GM18511 (cell line): ENCODE data around the gene PTPRT.
"Not testable (repeated sequence)": the region's sequence is repeated elsewhere in the genome, so short reads cannot be mapped to it uniquely, and the experiment has no call there.

ENCODE experiments used
- ATAC-seq: cut with Tn5 transposase; IDR thresholded peaks from one replicate; pipeline ENCODE4 v1.9.1; 2021; ENCODE audit warnings: mild to moderate bottlenecking, moderate library complexity; ENCODE audit not compliant: unreplicated experiment

Gene PTPRT

DNA sequence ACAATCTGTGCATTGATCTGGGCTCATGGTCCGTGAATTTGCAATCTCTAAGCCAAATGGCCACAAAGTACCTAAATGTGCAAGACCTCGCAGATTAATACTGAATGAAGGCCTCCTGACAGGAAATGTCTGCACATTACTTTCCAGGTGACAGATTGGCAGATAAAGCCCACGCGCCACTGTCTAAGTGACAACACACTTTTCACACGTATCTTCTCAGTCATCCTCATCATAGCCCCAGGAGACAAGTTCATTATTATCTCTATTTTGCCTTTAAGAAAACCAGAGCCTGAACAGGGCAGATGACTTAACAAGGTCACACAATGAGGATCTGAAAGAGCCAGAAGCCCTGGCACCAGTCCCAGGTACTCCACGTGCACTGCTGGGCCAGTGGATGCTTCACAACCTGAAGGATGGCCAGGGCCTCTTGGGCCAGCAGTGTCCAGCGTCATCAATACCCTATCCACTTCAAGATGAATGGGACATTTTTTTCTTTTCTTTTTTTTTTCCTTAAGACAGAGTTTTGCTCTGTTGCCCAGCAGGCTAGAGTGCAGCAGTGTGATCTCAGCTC, 266.3 kb downstream of the PTPRT start:
- no peak for ATAC-seq

GRCh38 chr20:42920776-42921175, 268.9 kb downstream of the PTPRT start:
- no peak for ATAC-seq

DNA sequence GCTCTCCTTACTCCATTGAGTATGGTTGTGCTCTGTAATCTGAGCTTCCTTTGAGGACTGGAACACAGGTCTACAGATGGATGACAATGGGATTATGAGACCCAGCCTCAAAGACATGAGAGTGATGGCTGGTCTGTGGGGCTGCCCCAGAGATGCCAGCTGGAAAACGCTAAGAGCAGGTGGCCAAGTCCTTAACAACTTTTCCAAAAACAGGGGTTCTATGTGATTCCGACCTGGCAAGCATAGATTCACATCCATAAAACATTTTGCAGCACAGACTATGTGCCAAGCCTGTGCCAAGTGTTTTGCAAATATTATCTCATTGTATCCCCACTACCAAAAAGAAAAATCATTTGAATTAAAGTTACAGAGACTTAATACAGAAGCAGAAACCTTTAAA, 270.4 kb downstream of the PTPRT start:
- ATAC-seq: no peak

DNA sequence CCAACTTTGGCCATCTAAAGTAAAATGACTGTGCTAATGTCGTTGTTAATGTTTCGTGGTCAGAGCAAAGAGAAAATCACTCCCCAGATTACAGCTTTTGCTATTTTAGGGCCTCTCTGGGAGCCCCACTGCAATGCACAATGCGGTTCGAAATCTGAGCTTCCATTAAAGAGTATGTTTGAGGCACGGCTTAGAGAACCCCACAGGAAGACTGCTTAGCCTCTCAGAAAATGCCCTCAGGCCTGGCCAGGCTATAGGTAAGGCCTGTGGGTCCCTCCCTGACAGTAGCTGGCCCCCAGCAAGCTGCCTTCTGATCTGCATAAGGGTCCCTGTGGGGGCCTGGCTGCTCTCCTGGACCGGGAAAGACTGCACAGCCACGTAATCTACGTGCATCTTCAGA, 274.6 kb downstream of the PTPRT start:
- no peak for ATAC-seq

- ATAC-seq: no peak
Observed at GRCh38 chr20:42914302-42914701, 275.4 kb downstream of the PTPRT start.

DNA sequence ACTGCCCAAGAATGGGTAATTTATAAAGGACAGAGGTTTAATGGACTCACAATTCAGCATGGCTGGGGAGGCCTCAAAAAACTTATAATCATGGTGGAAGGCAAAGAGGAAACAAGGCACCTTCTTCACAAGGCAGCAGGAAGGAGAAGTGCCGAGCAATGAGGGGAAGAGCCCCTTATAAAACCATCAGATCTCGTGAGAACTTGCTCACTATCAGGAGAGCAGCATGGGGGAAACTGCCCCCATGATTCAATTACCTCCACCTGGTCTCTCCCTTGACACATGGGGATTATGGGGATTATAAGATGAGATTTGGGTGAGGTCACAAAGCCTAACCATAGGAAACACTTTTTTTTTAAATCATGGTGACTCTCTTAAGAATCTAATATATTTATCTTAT, 278.9 kb downstream of the PTPRT start:
- not testable (repeated sequence) for ATAC-seq

DNA sequence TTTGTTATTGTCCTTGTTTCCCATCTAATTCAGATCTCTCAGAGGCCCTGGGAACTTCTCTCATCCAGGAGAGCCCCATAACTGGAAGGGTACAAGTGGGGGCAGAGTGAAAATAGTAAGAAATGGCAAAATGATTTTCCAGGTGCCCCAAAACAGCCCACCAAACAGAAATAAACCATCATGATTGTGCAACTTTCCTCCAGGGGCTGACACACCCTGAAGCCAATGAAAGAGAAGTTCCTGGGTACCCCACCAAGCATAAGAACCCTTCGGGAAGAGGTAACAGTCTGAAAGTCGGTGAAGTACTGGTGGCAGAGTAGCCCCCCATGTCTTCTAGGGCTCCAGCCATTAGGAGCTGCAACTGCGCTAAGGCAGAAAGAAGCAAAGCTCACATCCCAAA, 282.0 kb downstream of the PTPRT start:
- no peak for ATAC-seq

DNA sequence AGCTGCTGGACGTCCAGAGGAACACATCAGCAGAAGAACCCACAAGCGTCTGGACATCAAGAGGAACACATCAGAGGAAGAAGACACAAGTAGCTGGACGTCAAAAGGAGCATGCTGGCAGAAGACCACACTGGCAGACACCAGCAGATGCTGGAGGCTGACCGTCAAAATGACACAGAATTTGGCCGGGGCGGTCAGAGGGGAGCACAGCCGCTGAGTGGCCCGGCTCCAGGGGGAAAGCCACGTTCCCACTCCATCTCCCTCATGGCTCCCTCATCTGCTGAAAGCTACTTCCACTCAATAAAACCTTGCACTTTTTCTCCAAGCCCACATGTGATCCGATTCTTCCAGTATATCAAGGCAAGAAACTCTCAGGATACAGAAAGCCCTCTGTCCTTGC, 283.6 kb downstream of the PTPRT start:
- no peak for ATAC-seq

GRCh38 chr20:42902509-42902908, 287.2 kb downstream of the PTPRT start:
- ATAC-seq: no peak

GRCh38 chr20:42901689-42902440, 287.8 kb downstream of the PTPRT start:
- ATAC-seq: no peak

- ATAC-seq: not testable (repeated sequence)
Observed at GRCh38 chr20:42900764-42901163, 288.9 kb downstream of the PTPRT start.

GRCh38 chr20:42895020-42895419, 294.7 kb downstream of the PTPRT start:
- ATAC-seq: no peak

DNA sequence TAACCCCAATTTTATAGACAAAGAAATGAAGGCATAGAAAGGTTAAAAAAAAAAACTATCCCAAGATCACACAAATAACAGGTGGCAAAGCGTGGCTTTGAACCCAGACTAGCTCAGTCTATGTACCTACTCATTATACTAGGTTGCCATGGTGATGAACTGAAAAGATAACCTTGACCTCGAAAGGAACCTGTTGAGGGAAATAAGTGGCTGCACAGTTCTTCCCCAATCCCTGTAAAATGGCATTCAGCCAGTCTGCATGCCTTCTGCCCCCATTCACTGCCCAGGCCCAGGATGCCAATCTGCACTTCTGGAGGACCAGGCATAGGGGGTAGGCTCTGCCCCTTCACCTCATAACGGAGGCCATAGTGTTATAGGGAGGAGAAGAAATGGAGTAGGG, 295.2 kb downstream of the PTPRT start:
- no peak for ATAC-seq

GRCh38 chr20:42889517-42889916, 300.2 kb downstream of the PTPRT start:
- no peak for ATAC-seq

DNA sequence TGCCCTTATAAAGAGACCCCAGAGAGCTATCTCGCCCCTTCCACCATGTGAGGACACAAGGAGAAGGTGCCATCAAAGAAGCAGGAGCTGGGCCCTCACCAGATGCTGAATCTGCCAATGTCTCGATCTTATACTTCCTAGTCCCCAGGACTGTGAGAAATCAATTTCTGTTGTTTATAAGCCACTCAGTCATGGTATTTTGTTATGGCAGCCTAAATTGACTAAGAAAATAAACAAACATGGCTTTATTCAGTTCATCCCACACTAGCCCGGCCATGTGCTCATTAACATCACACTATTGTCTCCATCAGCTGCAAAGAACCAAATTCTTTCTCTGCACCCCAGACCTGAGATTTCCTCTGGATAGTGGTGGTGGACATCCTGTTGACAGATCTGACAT, 302.4 kb downstream of the PTPRT start:
- no peak for ATAC-seq

DNA sequence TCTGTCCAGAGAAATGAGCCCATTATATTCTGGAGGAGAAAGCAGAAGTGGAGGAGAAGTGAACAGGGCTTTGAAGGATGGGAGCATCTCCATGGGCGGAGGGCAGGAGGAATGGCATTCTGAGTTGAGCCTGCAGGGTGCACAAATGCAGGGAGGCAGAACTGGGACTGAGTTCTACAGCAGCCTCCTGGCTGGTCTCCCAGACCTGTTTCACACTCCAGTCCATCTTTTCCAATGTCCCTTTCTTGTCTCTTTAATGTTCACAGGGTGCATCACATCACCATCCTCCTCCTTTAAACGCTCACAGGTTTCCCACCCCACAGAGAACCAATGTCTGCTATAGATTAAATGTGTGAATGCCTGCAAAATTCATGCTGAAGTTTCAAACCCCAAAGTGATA, 302.9 kb downstream of the PTPRT start:
- ATAC-seq: no peak

DNA sequence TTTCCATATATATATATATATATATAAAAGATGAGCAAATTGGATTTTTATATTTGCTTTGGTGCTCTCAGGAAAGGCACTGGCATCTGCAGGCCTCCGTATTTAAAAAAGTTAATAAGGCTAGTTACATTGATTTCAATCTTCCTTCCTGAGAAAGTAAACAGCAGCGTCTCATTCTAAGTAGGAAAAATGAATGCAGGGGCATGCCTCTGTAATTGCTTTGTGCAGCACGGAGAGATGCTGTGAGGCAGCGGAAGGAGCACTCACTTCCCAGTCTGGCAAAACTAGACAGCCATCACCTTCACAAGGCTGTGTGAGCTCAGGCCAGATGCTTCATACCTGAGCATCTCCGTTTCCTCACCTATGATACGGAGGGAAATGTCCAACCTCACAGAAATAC, 303.7 kb downstream of the PTPRT start:
- no peak for ATAC-seq

GRCh38 chr20:42875581-42875980, 314.1 kb downstream of the PTPRT start:
- no peak for ATAC-seq

DNA sequence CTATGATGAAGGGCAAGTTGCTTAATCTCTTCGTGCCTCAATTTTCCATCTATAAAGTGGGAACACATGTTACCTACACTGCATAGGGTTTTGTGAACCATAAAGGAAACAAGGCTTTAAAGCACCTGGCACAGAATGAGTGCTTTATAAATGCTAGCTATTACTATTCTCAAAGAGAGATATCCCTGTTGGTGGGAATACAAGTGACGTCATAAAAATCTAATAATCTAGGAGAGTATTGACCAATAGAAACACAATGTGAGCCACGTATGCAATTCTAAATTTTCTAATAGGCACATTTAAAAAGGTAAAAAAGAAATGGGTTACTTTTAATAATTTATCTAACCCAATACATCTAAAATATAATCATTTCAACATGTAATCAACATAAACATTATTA, 316.4 kb downstream of the PTPRT start:
- no peak for ATAC-seq

DNA sequence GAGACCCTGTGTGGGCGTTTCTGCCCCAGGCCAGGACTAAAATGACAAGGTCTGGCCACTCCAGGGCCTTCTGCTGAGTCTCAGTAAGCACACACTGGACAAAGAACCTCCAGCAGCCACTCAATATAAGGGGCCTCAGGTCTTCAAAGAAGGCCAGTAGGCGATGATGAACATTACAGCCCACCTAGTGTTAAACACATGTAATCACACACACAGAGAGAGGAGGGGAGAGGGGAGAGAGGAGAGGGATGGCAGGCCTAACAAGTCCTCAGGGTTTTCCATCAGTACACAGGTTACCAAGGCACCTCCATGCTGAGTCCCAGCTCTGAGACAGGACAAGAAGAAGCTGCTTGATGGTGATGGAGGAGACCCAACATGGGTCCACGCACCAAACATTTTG, 325.6 kb downstream of the PTPRT start:
- no peak for ATAC-seq

DNA sequence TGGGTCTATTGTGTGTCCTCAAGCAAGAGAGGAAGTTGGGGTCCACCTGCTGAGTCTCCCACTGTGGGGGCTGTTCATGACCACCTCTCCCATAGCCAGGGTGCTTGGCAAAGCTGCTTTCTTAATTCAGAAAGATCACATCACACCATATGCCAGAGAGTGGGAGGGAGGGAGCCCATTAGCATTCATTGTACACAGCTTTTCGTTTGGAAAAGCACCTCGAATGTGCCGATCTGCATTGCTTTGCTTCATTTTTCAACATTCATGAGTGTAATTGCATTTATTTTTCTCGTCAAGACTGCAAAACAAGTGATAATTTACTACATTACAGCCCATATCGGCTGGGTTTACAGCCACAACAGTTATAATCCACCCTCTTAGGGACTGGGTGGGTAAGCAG, 327.3 kb downstream of the PTPRT start:
- no peak for ATAC-seq

- no peak for ATAC-seq
Observed at GRCh38 chr20:42857446-42857845, 332.3 kb downstream of the PTPRT start.

DNA sequence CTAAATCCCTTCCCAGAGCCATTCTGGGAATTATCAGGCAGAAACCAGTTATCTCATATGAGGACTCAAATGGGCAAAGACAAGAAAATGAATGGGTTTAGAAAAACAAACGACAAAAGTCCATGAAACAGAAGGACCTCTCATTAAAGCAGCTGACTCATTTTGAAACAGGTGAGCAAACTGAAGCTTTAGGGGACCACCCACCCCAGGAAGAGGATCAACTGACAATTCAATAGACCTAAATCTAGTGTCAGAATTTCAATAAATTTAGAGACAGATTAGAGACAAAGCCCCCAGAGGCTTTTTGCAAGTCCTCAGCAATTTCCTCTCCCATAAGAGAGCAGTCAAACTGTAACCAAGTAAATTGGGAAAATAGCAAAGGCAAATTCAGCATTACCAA, 333.8 kb downstream of the PTPRT start:
- no peak for ATAC-seq
